DOHH2 (cell line): ENCODE results near the gene MYO5C.

Source experiments
- H3F3A ChIP-seq: fragments of 200-600 bp; sonication (generic), shearing (Covaris generic); 2 replicates; pipeline ENCODE4 v1.6.0; 2016; ENCODE audit warnings: antibody characterized with exemption, mild to moderate bottlenecking; ENCODE audit not compliant: control insufficient read depth, insufficient read depth
- H3K27ac ChIP-seq: fragments of 200-600 bp; sonication (generic); 2 replicates; pipeline ENCODE4 v1.5.1; 2014; ENCODE audit warnings: low read depth, mild to moderate bottlenecking, low read length, moderate library complexity
- H3K27me3 ChIP-seq: fragments of 200-600 bp; sonication (generic); 2 replicates; pipeline ENCODE4 v1.6.1; 2014; ENCODE audit warnings: mild to moderate bottlenecking, low read length, mixed read lengths; ENCODE audit not compliant: control insufficient read depth
- H3K36me3 ChIP-seq: fragments of 200-600 bp; sonication (generic); 2 replicates; pipeline ENCODE4 v1.6.1; 2014; ENCODE audit warnings: mild to moderate bottlenecking, low read length, moderate library complexity, mixed read lengths; ENCODE audit not compliant: control insufficient read depth
- H3K4me1 ChIP-seq: fragments of 200-600 bp; sonication (generic); 2 replicates; pipeline ENCODE4 v1.6.1; 2014; ENCODE audit warnings: mild to moderate bottlenecking, low read length, mixed read lengths; ENCODE audit not compliant: control insufficient read depth
- H3K4me2 ChIP-seq: fragments of 200-600 bp; sonication (generic); 2 replicates; pipeline ENCODE4 v1.6.0; 2014; ENCODE audit warnings: mild to moderate bottlenecking, low read length, moderate library complexity
- H3K4me3 ChIP-seq: fragments of 200-600 bp; sonication (generic); 2 replicates; pipeline ENCODE4 v1.5.1; 2014; ENCODE audit warnings: mild to moderate bottlenecking, low read length, mixed read lengths
- H3K79me2 ChIP-seq: fragments of 200-600 bp; sonication (generic); 2 replicates; pipeline ENCODE4 v1.6.1; 2014; ENCODE audit warnings: mild to moderate bottlenecking, low read length, mixed read lengths; ENCODE audit not compliant: control insufficient read depth
- H3K9me2 ChIP-seq: fragments of 200-600 bp; sonication (generic); replicated peaks from 2 replicates; pipeline ENCODE4 v1.6.1; 2014; ENCODE audit warnings: mild to moderate bottlenecking, low read length, mixed read lengths; ENCODE audit not compliant: control insufficient read depth
- H3K9me3 ChIP-seq: fragments of 200-600 bp; sonication (generic); 2 replicates; pipeline ENCODE4 v1.6.1; 2014; ENCODE audit warnings: antibody characterized with exemption, low read length, mixed read lengths; ENCODE audit not compliant: control insufficient read depth, insufficient read depth
- H4K20me1 ChIP-seq: fragments of 200-600 bp; sonication (generic); 2 replicates; pipeline ENCODE4 v1.6.0; 2014; ENCODE audit warnings: low read depth, mild to moderate bottlenecking, antibody characterized with exemption, low read length, moderate library complexity; ENCODE audit not compliant: control insufficient read depth, insufficient read depth
- CTCF ChIP-seq: fragments of 200-600 bp; sonication (generic); IDR thresholded peaks from one replicate; pipeline ENCODE4 v1.5.1; 2014; ENCODE audit warnings: antibody characterized with exemption, mild to moderate bottlenecking, low read depth, low read length; ENCODE audit not compliant: poor library complexity, severe bottlenecking
- EZH2phosphoT487 ChIP-seq: fragments of 200-600 bp; sonication (generic); IDR thresholded peaks from 2 replicates; pipeline ENCODE4 v1.6.1; 2017; ENCODE audit warnings: borderline replicate concordance, mild to moderate bottlenecking, antibody characterized with exemption, low read length, moderate library complexity, mixed read lengths

MYO5C gene

GRCh38 chr15:52294881-52295420 is 653 bp downstream of the MYO5C start:
- no peak overlapping the region for H3K27ac ChIP-seq
- H4K20me1 ChIP-seq: no peaks in the 10 kb centered on the region
- no peaks in the 10 kb centered on the region for H3K9me3 ChIP-seq
- no peaks in the 10 kb centered on the region for H3K36me3 ChIP-seq
- no peaks in the 10 kb centered on the region for H3K79me2 ChIP-seq
- H3K27me3 ChIP-seq: peaks cover 66% of the 10 kb centered on the region
- H3F3A ChIP-seq: no peaks in the 10 kb centered on the region
- peak overlapping the region; percentile 57 for H3K4me3 ChIP-seq
- no peaks in the 10 kb centered on the region for H3K9me2 ChIP-seq
- peak overlapping the region; percentile 64 for H3K4me2 ChIP-seq
- H3K4me1 ChIP-seq: peaks cover 22% of the 10 kb centered on the region
- TF ChIP-seq CTCF (no peak), EZH2phosphoT487 (no peak)

GRCh38 chr15:52292780-52293392 is 2.7 kb downstream of the MYO5C start:
- Histone ChIP-seq H3K36me3 (no peaks in the 10 kb centered on the region), H3K27me3 (peaks cover 59% of the 10 kb centered on the region), H3K9me2 (no peaks in the 10 kb centered on the region), H4K20me1 (no peaks in the 10 kb centered on the region), H3K4me2 (no peak overlapping the region), H3K4me3 (no peak overlapping the region), H3K79me2 (no peaks in the 10 kb centered on the region), H3K9me3 (no peaks in the 10 kb centered on the region), H3F3A (no peaks in the 10 kb centered on the region), H3K27ac (no peak overlapping the region), H3K4me1 (peaks cover 22% of the 10 kb centered on the region)
- no peak for TF ChIP-seq CTCF
- TF ChIP-seq EZH2phosphoT487: no peak

GRCh38 chr15:52291204-52291603 is 4.4 kb downstream of the MYO5C start:
- H3K79me2 ChIP-seq: no peaks in the 10 kb centered on the region
- H3K27me3 ChIP-seq: peaks cover 54% of the 10 kb centered on the region
- no peak for TF ChIP-seq CTCF
- no peak for TF ChIP-seq EZH2phosphoT487
- H3K9me3 ChIP-seq: no peaks in the 10 kb centered on the region
- no peaks in the 10 kb centered on the region for H3K9me2 ChIP-seq
- H3K4me2 ChIP-seq: no peak overlapping the region
- H3F3A ChIP-seq: no peaks in the 10 kb centered on the region
- no peaks in the 10 kb centered on the region for H3K36me3 ChIP-seq
- no peaks in the 10 kb centered on the region for H4K20me1 ChIP-seq
- H3K4me3 ChIP-seq: no peak overlapping the region
- peaks cover 22% of the 10 kb centered on the region for H3K4me1 ChIP-seq
- H3K27ac ChIP-seq: no peak overlapping the region
